PC-9 (cell line): ENCODE measurements around the gene TTC7B. TPM values are rescaled to one million over a fixed set of nuclear protein-coding genes. Genes with fewer than 3 reads are reported as not detected.

Experiments
- BruUV-seq: library from RNA; stranded (reverse); fragments of 400-500 nt; replicated peaks from 2 replicates; lab custom pipeline; 2021; lab: Mats Ljungman, UMichigan
- CTCF ChIA-PET: fragments of 300-600 bp; sonication (Branson Sonifier 250); formaldehyde crosslinking; loops from one replicate; lab custom pipeline; 2022; ENCODE audit warnings: antibody characterized with exemption; lab: Charles Lee
- POLR2A ChIA-PET: fragments of 300-600 bp; sonication (Branson Sonifier 250); formaldehyde crosslinking; loops from one replicate; lab custom pipeline; 2022; ENCODE audit warnings: antibody characterized with exemption; ENCODE audit not compliant: unreplicated experiment; lab: Charles Lee
- DNase-seq, 2 experiments: peaks; one replicate each; pipeline versions ENCODE4 v3.0.0 to v3.0.0-alpha.2; 2015 to 2022; ENCODE audit warnings: mixed read lengths in 1 of 2
- H2AFZ ChIP-seq: fragments of 200-600 bp; sonication (generic); 2 replicates; pipeline ENCODE4 v1.8.1; 2017; ENCODE audit warnings: antibody characterized with exemption
- H3F3A ChIP-seq: fragments of 200-600 bp; sonication (generic); 2 replicates; pipeline ENCODE4 v1.8.1; 2017; ENCODE audit warnings: antibody characterized with exemption, mild to moderate bottlenecking, low read depth; ENCODE audit not compliant: insufficient read depth
- H3K27ac ChIP-seq: fragments of 200-600 bp; sonication (generic); 2 replicates; pipeline ENCODE4 v1.6.1; 2016; ENCODE audit warnings: mixed run types
- H3K27me3 ChIP-seq: fragments of 200-600 bp; sonication (generic); 2 replicates; pipeline ENCODE4 v1.6.1; 2016; ENCODE audit warnings: low read depth, mixed run types; ENCODE audit not compliant: insufficient read depth
- H3K36me3 ChIP-seq: fragments of 200-600 bp; sonication (generic); 2 replicates; pipeline ENCODE4 v1.6.1; 2016; ENCODE audit warnings: low read depth, mixed run types
- H3K4me1 ChIP-seq: fragments of 200-600 bp; sonication (generic); replicated peaks from 2 replicates; pipeline ENCODE4 v1.6.1; 2016; ENCODE audit warnings: mixed run types; ENCODE audit not compliant: insufficient read depth
- H3K4me2 ChIP-seq: fragments of 200-600 bp; sonication (generic); 2 replicates; pipeline ENCODE4 v1.6.1; 2017; ENCODE audit warnings: mixed run types
- H3K4me3 ChIP-seq: fragments of 200-600 bp; sonication (generic); 2 replicates; pipeline ENCODE4 v1.6.1; 2016; ENCODE audit warnings: mixed run types
- H3K79me2 ChIP-seq: fragments of 200-600 bp; sonication (generic); 2 replicates; pipeline ENCODE4 v1.6.1; 2017; ENCODE audit warnings: low read depth, mixed run types
- H3K9me2 ChIP-seq: fragments of 200-600 bp; sonication (generic); 2 replicates; pipeline ENCODE4 v1.8.1; 2017; ENCODE audit warnings: mild to moderate bottlenecking; ENCODE audit not compliant: insufficient read depth
- H3K9me3 ChIP-seq: fragments of 200-600 bp; sonication (generic); 2 replicates; pipeline ENCODE4 v1.8.1; 2016; ENCODE audit warnings: low read depth; ENCODE audit not compliant: insufficient read depth
- H4K20me1 ChIP-seq: fragments of 200-600 bp; sonication (generic); 2 replicates; pipeline ENCODE4 v1.8.1; 2017; ENCODE audit not compliant: insufficient read depth
- EZH2 ChIP-seq: fragments of 200-600 bp; sonication (generic); IDR thresholded peaks from 2 replicates; pipeline ENCODE4 v1.8.0; 2017; ENCODE audit warnings: antibody characterized with exemption, low read depth
- intact Hi-C: fragments of 100-400 bp; cut with micrococcal nuclease; formaldehyde crosslinking; loops from one replicate; pipeline ENCODE4 v1.10.0; 2022; ENCODE audit not compliant: unreplicated experiment
- total RNA-seq: library from RNA; stranded (reverse); gene quantifications from 2 replicates; pipeline ENCODE4 v1.2.3, GENCODE V29; 2021
- TF ChIP-seq, protein P1 (sequence below): fragments of 200-600 bp; sonication (generic); conservative IDR thresholded peaks from 2 replicates; pipeline ENCODE4 v1.6.1; 2017; ENCODE audit warnings: mixed run types, antibody characterized with exemption, mild to moderate bottlenecking, moderate library complexity

Gene TTC7B
- total RNA-seq, 1 experiment from 2014 or later = 6.8 TPM

DNA sequence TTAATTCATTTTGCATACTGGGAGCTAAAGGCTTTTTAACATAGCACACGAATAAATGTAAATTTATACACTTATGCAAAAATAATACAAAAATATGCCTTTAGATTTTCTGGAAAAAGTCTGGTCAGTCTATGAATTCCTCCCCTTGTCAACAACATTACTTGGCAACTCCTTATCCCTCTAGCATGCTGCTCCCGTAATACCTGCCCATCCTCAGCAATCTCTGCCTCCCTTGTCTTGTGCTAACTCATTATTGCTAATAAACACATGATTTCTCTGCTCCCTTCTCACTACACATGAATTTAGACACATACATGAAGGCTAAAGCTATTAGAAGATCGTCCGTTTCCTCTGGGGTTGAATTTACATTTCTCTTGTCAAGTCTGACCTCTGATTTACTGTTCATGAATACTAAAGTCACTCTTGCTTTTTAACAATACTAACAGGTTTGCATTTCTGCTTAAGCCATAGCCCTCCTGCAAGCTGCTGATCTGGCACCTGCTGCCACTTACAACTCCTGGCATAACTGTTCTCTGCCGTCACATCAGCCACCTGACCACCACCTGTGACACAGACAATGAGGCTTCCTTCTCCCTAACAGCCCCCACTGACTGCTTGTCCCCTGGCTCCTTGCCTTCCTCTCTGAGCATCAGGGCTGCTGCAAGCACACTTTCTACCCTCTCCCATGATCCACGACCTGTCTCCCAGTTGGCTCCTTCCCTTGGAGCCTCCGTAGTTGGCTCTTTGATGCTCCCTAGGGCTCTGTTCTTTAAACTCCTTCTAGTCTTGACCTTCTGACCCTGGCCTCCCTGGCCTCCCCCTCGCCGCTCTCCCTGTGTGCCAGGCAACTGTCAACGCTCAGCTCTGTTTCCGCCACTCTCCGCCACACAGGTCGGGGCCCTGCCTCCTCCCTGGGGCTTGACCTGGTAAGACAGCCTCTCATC, 241.8 kb downstream of the TTC7B start:
- Histone ChIP-seq H3K27me3 (no peaks in the 10 kb centered on the region), H2AFZ (no peak overlapping the region), H3K9me2 (no peaks in the 10 kb centered on the region), H4K20me1 (no peaks in the 10 kb centered on the region), H3K79me2 (no peaks in the 10 kb centered on the region), H3K36me3 (no peaks in the 10 kb centered on the region), H3K4me2 (no peak overlapping the region), H3K4me3 (no peak overlapping the region), H3F3A (no peaks in the 10 kb centered on the region), H3K9me3 (no peaks in the 10 kb centered on the region), H3K4me1 (no peaks in the 10 kb centered on the region), H3K27ac (no peak overlapping the region)
- intact Hi-C loops = no loop called here
- no TSS peak for BruUV-seq
- no peak for DNase-seq
- CTCF ChIA-PET = interaction anchor here (0.7 kb wide), 1 partner anchor 27 kb away, joined by 3 read pairs; no protein-coding TSS in a partner anchor
- POLR2A ChIA-PET = no interaction called here
- TF ChIP-seq, protein P1, sequence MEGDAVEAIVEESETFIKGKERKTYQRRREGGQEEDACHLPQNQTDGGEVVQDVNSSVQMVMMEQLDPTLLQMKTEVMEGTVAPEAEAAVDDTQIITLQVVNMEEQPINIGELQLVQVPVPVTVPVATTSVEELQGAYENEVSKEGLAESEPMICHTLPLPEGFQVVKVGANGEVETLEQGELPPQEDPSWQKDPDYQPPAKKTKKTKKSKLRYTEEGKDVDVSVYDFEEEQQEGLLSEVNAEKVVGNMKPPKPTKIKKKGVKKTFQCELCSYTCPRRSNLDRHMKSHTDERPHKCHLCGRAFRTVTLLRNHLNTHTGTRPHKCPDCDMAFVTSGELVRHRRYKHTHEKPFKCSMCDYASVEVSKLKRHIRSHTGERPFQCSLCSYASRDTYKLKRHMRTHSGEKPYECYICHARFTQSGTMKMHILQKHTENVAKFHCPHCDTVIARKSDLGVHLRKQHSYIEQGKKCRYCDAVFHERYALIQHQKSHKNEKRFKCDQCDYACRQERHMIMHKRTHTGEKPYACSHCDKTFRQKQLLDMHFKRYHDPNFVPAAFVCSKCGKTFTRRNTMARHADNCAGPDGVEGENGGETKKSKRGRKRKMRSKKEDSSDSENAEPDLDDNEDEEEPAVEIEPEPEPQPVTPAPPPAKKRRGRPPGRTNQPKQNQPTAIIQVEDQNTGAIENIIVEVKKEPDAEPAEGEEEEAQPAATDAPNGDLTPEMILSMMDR = no peak
- TF ChIP-seq EZH2 = no peak

DNA sequence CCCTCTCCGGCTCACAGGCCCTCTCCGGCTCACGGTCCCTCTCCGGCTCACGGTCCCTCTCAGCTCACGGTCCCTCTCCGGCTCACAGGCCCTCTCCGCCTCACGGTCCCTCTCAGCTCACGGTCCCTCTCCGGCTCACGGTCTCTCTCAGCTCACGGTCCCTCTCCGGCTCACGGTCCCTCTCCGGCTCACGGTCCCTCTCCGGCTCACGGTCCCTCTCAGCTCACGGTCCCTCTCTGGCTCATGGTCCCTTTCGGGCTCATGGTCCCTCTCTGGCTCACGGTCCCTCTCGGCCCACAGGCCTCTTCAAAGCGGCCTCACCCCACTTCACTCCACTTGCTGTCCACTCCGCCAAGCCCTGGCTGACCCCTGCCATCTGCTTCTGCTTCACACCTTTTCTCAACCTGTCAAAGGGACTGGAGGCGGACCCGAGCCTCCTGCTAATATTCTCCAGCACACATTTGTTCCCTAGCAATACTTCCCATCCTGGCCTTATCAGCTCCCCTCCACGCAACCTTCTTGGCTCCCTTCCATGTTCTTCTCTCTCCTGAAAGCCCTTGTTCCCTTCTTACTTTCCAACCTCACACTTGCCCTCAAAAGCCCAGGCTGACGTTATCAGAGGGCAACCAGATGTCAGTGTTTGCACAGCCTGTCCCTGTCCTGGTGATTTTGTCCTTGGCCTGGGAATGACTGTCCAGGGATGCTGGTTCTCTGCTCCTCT, 242.7 kb downstream of the TTC7B start:
- H3K4me1 ChIP-seq = no peaks in the 10 kb centered on the region
- BruUV-seq = no TSS peak
- no peak for TF ChIP-seq EZH2
- ChIA-PET CTCF (no interaction called here), POLR2A (no interaction called here)
- H3K4me2 ChIP-seq = no peak overlapping the region
- intact Hi-C loops = no loop called here
- H3F3A ChIP-seq = no peaks in the 10 kb centered on the region
- H4K20me1 ChIP-seq = no peaks in the 10 kb centered on the region
- no peak overlapping the region for H2AFZ ChIP-seq
- H3K79me2 ChIP-seq = no peaks in the 10 kb centered on the region
- H3K27ac ChIP-seq = no peak overlapping the region
- no peak overlapping the region for H3K4me3 ChIP-seq
- no peaks in the 10 kb centered on the region for H3K27me3 ChIP-seq
- no peak for DNase-seq
- no peaks in the 10 kb centered on the region for H3K9me2 ChIP-seq
- H3K9me3 ChIP-seq = no peaks in the 10 kb centered on the region
- no peaks in the 10 kb centered on the region for H3K36me3 ChIP-seq

DNA sequence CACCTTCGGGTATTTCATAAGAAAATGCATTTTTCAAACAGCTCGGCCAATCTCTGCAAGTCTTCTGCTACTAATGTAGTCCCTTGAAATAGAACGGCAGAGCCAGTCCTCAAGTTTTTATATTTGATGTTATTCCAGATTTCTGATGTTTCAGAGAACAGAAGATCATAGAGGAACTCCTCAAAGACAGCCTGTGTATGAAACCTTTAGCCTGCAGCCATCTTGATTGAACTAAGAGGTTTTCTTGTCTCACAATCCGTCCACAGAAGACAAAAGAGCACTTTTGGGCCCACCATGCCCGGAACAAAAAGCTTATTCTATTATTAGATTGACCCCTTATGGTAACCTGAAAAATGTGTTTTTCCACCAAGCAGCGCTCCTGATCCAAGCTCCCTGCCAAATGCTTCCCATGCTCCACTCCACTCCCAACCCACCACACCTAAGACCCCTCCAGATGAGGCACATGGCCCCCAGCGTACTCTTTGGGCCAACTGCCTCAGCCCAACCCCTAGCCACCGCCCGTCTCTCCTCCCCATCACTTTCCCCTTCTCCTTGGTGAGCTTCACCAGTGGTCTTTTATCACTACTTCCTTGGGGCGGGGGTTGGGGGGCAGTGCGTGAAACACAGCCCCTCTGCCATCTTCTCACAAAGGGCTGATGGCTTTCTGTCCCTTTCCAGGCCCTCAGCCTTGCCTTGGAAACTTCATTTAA, 243.6 kb downstream of the TTC7B start:
- Histone ChIP-seq H3F3A (no peaks in the 10 kb centered on the region), H3K36me3 (no peaks in the 10 kb centered on the region), H3K4me2 (no peak overlapping the region), H3K4me1 (no peaks in the 10 kb centered on the region), H3K9me2 (no peaks in the 10 kb centered on the region), H3K4me3 (no peak overlapping the region), H4K20me1 (no peaks in the 10 kb centered on the region), H3K27ac (no peak overlapping the region), H3K79me2 (no peaks in the 10 kb centered on the region), H3K9me3 (no peaks in the 10 kb centered on the region), H2AFZ (no peak overlapping the region), H3K27me3 (no peaks in the 10 kb centered on the region)
- ChIA-PET CTCF (no interaction called here), POLR2A (no interaction called here)
- intact Hi-C loops = no loop called here
- TF ChIP-seq EZH2 = no peak
- TF ChIP-seq, protein P1 = no peak
- no TSS peak for BruUV-seq
- no peak for DNase-seq
